KMS-11 (cell line): Measurements from ENCODE around the gene ACVR1.
"Not testable (repeated sequence)": the region's sequence is repeated elsewhere in the genome, so short reads cannot be mapped to it uniquely, and the experiment has no call there.

Experiments
- H2AFZ ChIP-seq: fragments of 200-600 bp; sonication (generic); 2 replicates; pipeline ENCODE4 v1.6.1; 2016; ENCODE audit warnings: antibody characterized with exemption, mixed run types, low read depth
- H3K27ac ChIP-seq: fragments of 200-600 bp; sonication (generic); 2 replicates; pipeline ENCODE4 v1.6.1; 2016; ENCODE audit warnings: mild to moderate bottlenecking, mixed run types
- H3K27me3 ChIP-seq: fragments of 200-600 bp; sonication (generic); 2 replicates; pipeline ENCODE4 v1.6.1; 2017; ENCODE audit warnings: mild to moderate bottlenecking, low read depth, mixed run types, moderate library complexity; ENCODE audit not compliant: insufficient read depth
- H3K36me3 ChIP-seq: fragments of 200-600 bp; sonication (generic); 2 replicates; pipeline ENCODE4 v1.6.1; 2017; ENCODE audit warnings: mild to moderate bottlenecking, mixed run types; ENCODE audit not compliant: insufficient read depth
- H3K4me1 ChIP-seq: fragments of 200-600 bp; sonication (generic); 2 replicates; pipeline ENCODE4 v1.6.1; 2016; ENCODE audit warnings: mild to moderate bottlenecking, low read depth, mixed run types; ENCODE audit not compliant: poor library complexity, severe bottlenecking
- H3K4me2 ChIP-seq: fragments of 200-600 bp; sonication (generic); 2 replicates; pipeline ENCODE4 v1.7.0; 2016; ENCODE audit warnings: mild to moderate bottlenecking, mixed run types
- H3K4me3 ChIP-seq: fragments of 200-600 bp; sonication (generic); IDR thresholded peaks from 2 replicates; pipeline ENCODE4 v1.6.1; 2017; ENCODE audit warnings: low read depth, low read length, mixed read lengths; ENCODE audit not compliant: insufficient read depth
- H3K79me2 ChIP-seq: fragments of 200-600 bp; sonication (generic); 2 replicates; pipeline ENCODE4 v1.6.1; 2016; ENCODE audit warnings: low read depth, mixed run types; ENCODE audit not compliant: insufficient read depth
- H3K9ac ChIP-seq: fragments of 200-600 bp; sonication (generic); 2 replicates; pipeline ENCODE4 v1.6.1; 2016; ENCODE audit warnings: mild to moderate bottlenecking, mixed run types
- H4K20me1 ChIP-seq: fragments of 200-600 bp; sonication (generic); 2 replicates; pipeline ENCODE4 v1.6.1; 2016; ENCODE audit warnings: mild to moderate bottlenecking, mixed run types; ENCODE audit not compliant: insufficient read depth
- CTCF ChIP-seq: fragments of 200-600 bp; sonication (generic); conservative IDR thresholded peaks from 2 replicates; pipeline ENCODE4 v1.6.1; 2017; ENCODE audit warnings: low read depth, mild to moderate bottlenecking, antibody characterized with exemption, low read length, moderate library complexity, mixed read lengths

Gene ACVR1

DNA sequence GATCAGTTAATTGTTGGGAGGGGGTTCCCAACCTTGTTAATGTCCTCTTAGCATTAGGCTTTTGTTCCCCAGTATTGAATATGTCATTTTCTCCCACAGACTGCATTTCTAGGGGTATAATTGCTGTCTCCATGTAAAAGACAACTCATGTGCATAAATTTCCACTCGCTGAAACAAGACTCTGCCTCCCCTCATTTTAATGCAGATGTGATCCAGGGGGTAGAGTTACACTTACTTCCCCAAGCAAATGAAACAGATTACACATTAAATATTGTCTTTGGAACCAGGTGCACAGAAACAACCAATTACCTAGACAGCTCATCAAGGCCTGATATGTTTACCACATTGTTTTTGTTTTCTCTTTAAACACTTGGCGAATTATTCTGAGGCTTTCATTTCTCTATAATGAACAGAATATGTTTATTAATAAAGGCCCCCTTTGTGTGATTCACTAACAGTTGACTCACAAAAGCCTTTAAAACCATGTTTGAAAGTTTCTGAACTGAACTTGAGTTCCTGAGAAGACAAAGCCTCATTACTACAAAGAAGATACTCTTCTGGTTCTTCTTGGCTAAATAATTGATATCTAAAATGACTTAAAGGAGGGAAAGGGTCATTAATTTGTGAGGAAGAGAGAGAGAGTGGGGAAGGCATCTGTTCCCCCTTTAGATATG is 15.0 kb upstream of the ACVR1 start:
- no peaks in the 10 kb centered on the region for H4K20me1 ChIP-seq
- H3K4me1 ChIP-seq, result peaks cover 58% of the 10 kb centered on the region
- H3K4me3 ChIP-seq, result no peak overlapping the region
- H2AFZ ChIP-seq, result peak overlapping the region; percentile 3; the same call in 1 of the 2 replicates
- no peak overlapping the region for H3K9ac ChIP-seq
- no peak for TF ChIP-seq CTCF
- H3K27me3 ChIP-seq, result no peaks in the 10 kb centered on the region
- no peak overlapping the region; the same call in 1 of the 2 replicates for H3K27ac ChIP-seq
- H3K36me3 ChIP-seq, result no peaks in the 10 kb centered on the region
- H3K4me2 ChIP-seq, result peak overlapping the region; percentile 1; the same call in 1 of the 2 replicates
- no peaks in the 10 kb centered on the region for H3K79me2 ChIP-seq

- H3K4me3 ChIP-seq, result no peak overlapping the region
- no peak overlapping the region for H3K4me2 ChIP-seq
- H2AFZ ChIP-seq, result no peak overlapping the region
- TF ChIP-seq CTCF, result no peak
- H3K79me2 ChIP-seq, result no peaks in the 10 kb centered on the region
- H3K9ac ChIP-seq, result no peak overlapping the region
- no peak overlapping the region for H3K27ac ChIP-seq
- no peaks in the 10 kb centered on the region for H3K36me3 ChIP-seq
- peaks cover 28% of the 10 kb centered on the region for H3K4me1 ChIP-seq
- no peaks in the 10 kb centered on the region for H4K20me1 ChIP-seq
- no peaks in the 10 kb centered on the region for H3K27me3 ChIP-seq
Observed at GRCh38 chr2:157887946-157888345, 11.8 kb upstream of the ACVR1 start.

DNA sequence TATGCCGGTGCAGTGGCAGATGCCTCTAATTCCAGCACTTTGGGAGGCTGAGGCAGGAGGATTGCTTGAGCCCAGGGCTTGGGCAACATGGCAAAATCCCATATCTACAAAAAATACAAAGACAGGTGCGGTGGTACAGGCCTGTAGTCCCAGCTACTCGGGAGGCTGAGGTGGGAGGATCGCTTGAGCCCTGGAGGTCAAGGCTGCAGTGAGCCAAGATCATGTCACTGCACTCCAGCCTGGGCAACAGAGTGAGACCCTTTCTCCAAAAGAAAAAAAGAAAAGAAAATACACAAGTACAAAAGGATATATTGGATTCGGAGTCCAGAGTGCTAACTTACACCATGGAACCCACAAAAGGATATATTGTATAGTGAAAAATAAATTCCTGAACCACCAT is 8.4 kb upstream of the ACVR1 start:
- not testable (repeated sequence) for H4K20me1 ChIP-seq, H3K4me3 ChIP-seq, H3K9ac ChIP-seq, H3K27ac ChIP-seq, H3K4me1 ChIP-seq, H3K4me2 ChIP-seq, H3K27me3 ChIP-seq, H3K36me3 ChIP-seq, H3K79me2 ChIP-seq, H2AFZ ChIP-seq

DNA sequence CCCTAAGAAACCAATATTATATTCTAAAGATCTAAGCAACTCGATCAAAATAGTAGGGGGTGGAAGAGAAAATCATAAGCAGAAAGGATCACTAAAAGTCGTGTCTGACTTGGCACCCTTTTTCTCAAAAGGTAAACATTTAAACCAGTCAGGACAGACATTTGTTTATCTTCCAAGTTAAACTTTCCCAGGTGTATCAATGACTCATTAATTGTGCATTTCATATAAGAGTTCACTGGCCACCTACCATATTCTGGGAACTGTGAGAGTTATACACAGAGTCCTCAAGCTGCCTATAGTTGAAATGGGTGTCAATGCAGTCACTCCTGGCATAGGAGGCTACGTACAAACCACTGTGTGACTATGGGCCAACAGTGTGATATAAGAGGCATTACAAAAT is 4.8 kb upstream of the ACVR1 start:
- no peak overlapping the region for H3K9ac ChIP-seq
- no peaks in the 10 kb centered on the region for H3K36me3 ChIP-seq
- no peak overlapping the region for H3K4me2 ChIP-seq
- no peak for TF ChIP-seq CTCF
- H3K27me3 ChIP-seq, result no peaks in the 10 kb centered on the region
- H3K4me1 ChIP-seq, result peaks cover 15% of the 10 kb centered on the region
- H2AFZ ChIP-seq, result no peak overlapping the region
- no peak overlapping the region for H3K4me3 ChIP-seq
- no peak overlapping the region for H3K27ac ChIP-seq
- H4K20me1 ChIP-seq, result no peaks in the 10 kb centered on the region
- H3K79me2 ChIP-seq, result no peaks in the 10 kb centered on the region

- H3K9ac ChIP-seq, result no peak overlapping the region
- H3K4me1 ChIP-seq, result peaks cover 29% of the 10 kb centered on the region
- H3K27ac ChIP-seq, result no peak overlapping the region; the same call in 1 of the 2 replicates
- H4K20me1 ChIP-seq, result no peaks in the 10 kb centered on the region
- no peak for TF ChIP-seq CTCF
- H2AFZ ChIP-seq, result no peak overlapping the region
- H3K4me3 ChIP-seq, result peak overlapping the region; percentile 21
- no peaks in the 10 kb centered on the region for H3K27me3 ChIP-seq
- H3K36me3 ChIP-seq, result no peaks in the 10 kb centered on the region
- peak overlapping the region; percentile 72; the same call in 1 of the 2 replicates for H3K4me2 ChIP-seq
- H3K79me2 ChIP-seq, result peaks cover 15% of the 10 kb centered on the region; the same call in 1 of the 2 replicates
Observed at GRCh38 chr2:157877761-157878400, 1.8 kb upstream of the ACVR1 start.
